Measurements from ENCODE around the gene CLCN1. TPM values are rescaled to one million over a fixed set of nuclear protein-coding genes. Genes with fewer than 3 reads are reported as not detected.

The CLCN1 gene
- total and polyA plus RNA-seq, 2 donors (not counting 3 experiments of a cell fraction or from before 2014, with no cell fraction given), result not detected

GRCh38 chr7:143396625-143397556, 81.0 kb downstream of the CLCN1 start:
- peaks cover 0 to 1% of the 10 kb centered on the region in 2 experiments for H3K36me3 ChIP-seq (ENCODE audit: control insufficient read depth in 2 of 2, extremely low read depth in 1 of 2, insufficient read depth in 2 of 2, low read length in 2 of 2)
- H3K79me2 ChIP-seq (ENCODE audit: control insufficient read depth, insufficient read depth, low read length), result no peaks in the 10 kb centered on the region
- no peak overlapping the region for H2AFZ ChIP-seq (ENCODE audit: low read depth, low read length)
- no peak overlapping the region for H3K27ac ChIP-seq (ENCODE audit: insufficient read depth, low read depth, low read length)
- no peaks in the 10 kb centered on the region for H4K20me1 ChIP-seq (replicated peaks; ENCODE audit: control insufficient read depth, extremely low read depth, insufficient read depth, low read length)
- no peak overlapping the region for H3K4me2 ChIP-seq (ENCODE audit: insufficient read depth, low read length)
- ChIA-PET CTCF (interaction anchor here (1.1 to 2.0 kb wide), 6 partner anchors 10 to 157 kb away, joined by 3 to 12 read pairs (median 4); no protein-coding TSS in a partner anchor), POLR2A (no interaction called here)
- no peaks in the 10 kb centered on the region for H3K9me3 ChIP-seq (replicated peaks; ENCODE audit: control insufficient read depth, insufficient read depth, low read length)
- BruUV-seq (replicated peaks), result no TSS peak
- peaks cover 32% of the 10 kb centered on the region for H3K4me1 ChIP-seq (ENCODE audit: control insufficient read depth, extremely low read depth, insufficient read depth, low read length)
- no peak for TF ChIP-seq CTCF (IDR thresholded peaks at IDR 0.05; ENCODE audit: extremely low read depth in 1 of 2, insufficient read depth in 1 of 2, low read depth in 1 of 2, low read length in 2 of 2)
- TF ChIP-seq, protein P1, sequence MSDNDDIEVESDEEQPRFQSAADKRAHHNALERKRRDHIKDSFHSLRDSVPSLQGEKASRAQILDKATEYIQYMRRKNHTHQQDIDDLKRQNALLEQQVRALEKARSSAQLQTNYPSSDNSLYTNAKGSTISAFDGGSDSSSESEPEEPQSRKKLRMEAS (IDR thresholded peaks at IDR 0.05; ENCODE audit: insufficient read depth, insufficient read length), result no peak
- no peak for TF ChIP-seq GATA2 (IDR thresholded peaks at IDR 0.05; ENCODE audit: insufficient read depth, insufficient read length, low read depth, low read length)
- TF ChIP-seq POLR2AphosphoS5 (IDR thresholded peaks at IDR 0.05; ENCODE audit: insufficient read depth, low read depth, low read length), result no peak
- no peak for TF ChIP-seq FOS (IDR thresholded peaks at IDR 0.05; ENCODE audit: borderline replicate concordance, insufficient read depth, low read length)
- no peak for TF ChIP-seq POLR2A (IDR thresholded peaks at IDR 0.05; ENCODE audit: low read depth, low read length)
- no peak for TF ChIP-seq JUN (IDR thresholded peaks at IDR 0.05; ENCODE audit: borderline replicate concordance, insufficient read depth, insufficient read length, low read depth)
- no peaks in the 10 kb centered on the region for H3K27me3 ChIP-seq (ENCODE audit: control insufficient read depth in 2 of 2, insufficient read depth in 2 of 2, low read length in 2 of 2)
- dilution Hi-C loops (cut with MboI; ENCODE audit: extremely low pct_ligation_motif_present, low sequenced_read_pairs), result loop anchor here (25.0 kb wide), 1 partner anchor 115 kb away; no protein-coding TSS in a partner anchor
- H3K9me1 ChIP-seq (replicated peaks; ENCODE audit: control insufficient read depth, extremely low read depth, insufficient read depth, low read length), result no peaks in the 10 kb centered on the region
- intact Hi-C loops (cut with micrococcal nuclease), result no loop called here
- no peak overlapping the region for H3K4me3 ChIP-seq (replicated peaks in 1 of 3; ENCODE audit: insufficient read depth in 1 of 3, low read depth in 1 of 3, low read length in 3 of 3)
- no peak overlapping the region for H3K9ac ChIP-seq (replicated peaks; ENCODE audit: extremely low read depth, insufficient read depth, low read length)
- FAIRE-seq (no peak), DNase-seq (ENCODE audit: low read depth, low spot score) (no peak)
